HG03457 (cell line): ENCODE data around the gene BCAS3.
"Not testable (repeated sequence)": the region's sequence is repeated elsewhere in the genome, so short reads cannot be mapped to it uniquely, and the experiment has no call there.

Experiments used
- ATAC-seq: cut with Tn5 transposase; IDR thresholded peaks from one replicate; pipeline ENCODE4 v1.9.1; 2021; ENCODE audit warnings: moderate number of reproducible peaks; ENCODE audit not compliant: unreplicated experiment

Gene BCAS3

DNA sequence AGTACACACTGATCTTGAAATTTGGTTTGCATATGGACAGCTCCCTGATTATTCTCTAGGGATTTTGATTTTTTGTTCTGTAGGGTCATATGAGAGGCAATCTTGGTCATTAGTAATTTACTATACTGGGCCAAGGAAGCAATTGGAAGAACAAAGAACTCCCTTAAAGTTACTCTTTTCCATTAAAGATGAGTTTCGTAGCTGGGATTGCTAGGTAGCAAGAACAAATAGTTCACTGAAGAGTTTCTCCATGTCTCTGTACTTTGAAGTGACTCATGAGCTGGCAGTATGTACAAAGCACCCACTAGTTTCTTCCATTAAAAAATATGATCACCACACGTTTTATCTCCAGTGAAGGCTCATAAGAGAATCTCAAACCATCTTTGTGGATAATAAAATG, 6.2 kb upstream of the BCAS3 start:
- ATAC-seq, result no peak

DNA sequence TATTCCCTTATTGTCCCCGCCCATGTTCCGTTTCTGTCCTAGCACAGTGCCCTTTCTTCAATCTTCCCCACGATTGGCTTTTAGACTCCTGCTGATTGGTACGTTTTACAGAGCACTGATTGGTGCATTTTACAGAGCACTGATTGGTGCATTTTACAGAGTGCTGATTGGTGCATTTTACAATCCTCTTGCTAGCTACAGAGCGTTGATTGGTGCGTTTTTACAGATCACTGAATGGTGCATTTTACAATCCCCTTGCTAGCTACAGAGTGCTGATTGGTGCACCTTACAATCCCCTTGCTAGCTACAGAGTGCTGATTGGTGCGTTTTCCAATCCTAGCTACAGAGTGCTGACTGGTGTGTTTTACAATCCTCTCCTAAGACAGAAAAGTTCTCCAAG, 3.0 kb upstream of the BCAS3 start:
- not testable (repeated sequence) for ATAC-seq

DNA sequence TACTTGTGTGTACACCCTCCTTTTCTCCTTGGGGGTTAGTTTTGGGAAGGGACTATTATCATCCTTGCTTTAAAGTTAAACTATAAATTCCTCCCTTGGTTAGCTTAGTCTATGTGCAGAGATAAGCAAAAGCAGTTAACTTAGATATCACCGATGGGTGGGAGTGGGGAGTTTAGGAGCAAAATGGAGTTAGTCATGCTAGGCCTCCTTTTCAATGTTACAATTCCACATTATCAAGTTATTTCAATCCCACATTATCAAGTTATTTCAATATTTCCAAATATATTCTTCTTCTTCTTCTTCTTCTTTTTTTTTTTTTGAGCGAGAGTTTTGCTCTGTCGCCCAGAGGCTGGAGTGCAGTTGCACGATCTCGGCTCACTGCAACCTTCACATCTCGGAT, 1.7 kb upstream of the BCAS3 start:
- ATAC-seq, result no peak

DNA sequence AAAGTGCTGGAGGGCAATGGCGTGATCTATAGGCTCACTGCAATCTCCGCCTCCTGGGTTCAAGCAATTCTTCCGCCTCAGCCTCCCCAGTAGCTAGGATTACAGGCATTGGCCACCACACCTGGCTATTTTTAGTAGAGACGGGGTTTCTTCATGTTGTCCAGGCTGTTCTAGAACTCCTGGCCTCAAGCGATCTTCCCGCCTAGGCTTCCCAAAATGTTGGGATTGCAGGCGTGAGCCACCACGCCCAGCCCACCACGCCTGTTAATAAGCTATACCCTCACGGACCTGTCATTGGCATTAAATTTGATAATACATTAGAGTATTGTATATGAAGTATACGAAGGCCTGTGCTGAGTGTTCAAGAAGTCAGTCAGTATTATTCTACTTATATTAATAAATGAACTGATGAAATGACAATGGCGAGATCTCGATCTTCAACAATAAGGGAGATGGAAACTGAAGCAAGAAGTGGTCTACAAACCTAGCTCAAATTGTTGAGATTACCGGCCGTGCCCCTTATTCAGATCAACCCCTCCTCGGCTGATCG, 818 bp upstream of the BCAS3 start:
- no peak for ATAC-seq

DNA sequence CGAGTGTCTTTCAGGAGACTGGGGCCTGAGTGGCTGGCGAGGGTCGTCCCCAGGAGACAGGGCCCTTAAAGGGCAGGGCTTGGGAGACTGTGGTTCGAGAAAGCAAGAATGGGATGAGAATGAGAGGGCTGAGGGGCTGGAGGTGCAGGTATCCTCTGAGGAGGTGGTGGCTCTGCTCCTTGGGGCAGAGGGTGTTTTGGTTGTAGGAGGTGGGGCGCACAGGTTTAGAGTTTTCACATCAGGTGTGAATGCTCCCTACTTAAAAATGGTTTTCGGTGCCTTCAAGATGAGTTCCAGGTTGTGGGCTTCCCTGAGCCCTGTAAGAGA, 430 bp downstream of the BCAS3 start:
- ATAC-seq, result no peak

DNA sequence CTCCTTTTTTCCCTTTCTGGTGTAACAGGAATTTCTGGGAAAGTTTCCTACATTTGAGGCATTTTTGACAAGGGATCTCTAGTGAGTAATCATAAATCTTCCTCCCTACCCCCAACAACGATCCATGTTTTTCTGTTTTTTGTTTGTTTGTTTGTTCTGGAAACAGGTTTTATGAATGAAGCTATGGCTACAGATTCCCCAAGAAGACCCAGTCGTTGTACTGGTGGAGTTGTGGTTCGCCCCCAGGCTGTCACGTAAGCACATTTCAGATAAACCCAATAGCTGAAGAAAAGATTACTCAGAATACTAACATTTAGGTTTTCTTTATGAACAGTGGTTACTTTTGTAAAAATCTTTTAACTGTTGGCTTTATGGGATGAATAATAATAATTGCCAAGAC, 1.6 kb downstream of the BCAS3 start:
- ATAC-seq, result no peak

DNA sequence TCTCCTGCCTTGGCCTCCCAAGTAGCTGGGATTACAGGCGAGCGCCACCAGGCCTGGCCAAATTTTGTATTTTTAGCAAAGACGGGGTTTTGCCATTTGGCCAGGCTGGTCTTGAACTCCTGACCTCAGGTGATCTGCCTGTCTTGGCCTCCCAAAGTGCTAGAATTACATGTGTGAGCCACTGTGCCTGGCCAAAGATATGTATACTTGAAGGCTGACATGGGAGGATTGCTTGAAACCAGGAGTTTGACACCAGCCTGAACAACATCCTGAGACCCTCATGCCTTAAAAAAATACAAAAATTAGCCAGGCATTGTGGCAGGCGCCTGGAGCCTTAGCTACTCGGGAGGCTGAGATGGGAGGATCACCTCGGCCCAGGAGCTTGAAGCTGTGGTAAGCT, 3.1 kb downstream of the BCAS3 start:
- no peak for ATAC-seq

DNA sequence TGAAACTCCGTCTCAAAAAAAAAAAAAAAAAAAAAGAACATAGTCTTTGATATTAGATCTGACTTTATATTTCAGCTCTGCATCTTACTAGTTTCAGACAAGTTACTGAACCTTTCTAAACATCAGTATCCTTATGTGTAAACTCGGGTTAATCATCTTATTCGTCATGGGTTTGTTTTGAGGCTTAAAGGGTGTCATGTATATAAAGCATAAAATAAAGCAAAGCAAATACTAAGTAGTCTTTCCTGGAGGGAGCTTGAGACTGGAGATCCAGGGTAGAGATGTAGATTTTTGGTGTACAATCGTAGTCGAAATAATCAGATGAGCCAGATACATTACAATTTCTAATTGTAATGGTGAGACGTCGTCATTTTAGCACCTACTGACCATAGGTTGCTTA, 7.8 kb downstream of the BCAS3 start:
- ATAC-seq, result no peak

DNA sequence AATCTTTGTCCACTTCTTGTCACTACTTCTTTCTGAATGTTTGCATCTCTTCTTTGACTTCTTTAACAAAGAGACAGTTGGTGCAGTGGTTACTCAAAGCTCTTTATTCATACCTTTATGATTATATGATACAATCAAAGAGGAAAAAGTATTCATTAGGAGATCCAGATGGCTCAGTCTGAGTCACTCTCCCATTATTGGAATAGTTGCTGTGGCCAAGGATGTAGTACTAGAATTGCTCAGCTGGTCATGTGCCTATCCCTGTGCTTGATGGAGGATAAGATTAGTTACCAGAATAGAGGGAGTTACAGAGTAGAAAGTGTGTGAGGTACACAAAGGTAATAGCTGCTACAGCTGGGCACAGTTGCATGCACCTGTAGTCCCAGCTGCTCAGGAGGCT, 18.3 kb downstream of the BCAS3 start:
- no peak for ATAC-seq

DNA sequence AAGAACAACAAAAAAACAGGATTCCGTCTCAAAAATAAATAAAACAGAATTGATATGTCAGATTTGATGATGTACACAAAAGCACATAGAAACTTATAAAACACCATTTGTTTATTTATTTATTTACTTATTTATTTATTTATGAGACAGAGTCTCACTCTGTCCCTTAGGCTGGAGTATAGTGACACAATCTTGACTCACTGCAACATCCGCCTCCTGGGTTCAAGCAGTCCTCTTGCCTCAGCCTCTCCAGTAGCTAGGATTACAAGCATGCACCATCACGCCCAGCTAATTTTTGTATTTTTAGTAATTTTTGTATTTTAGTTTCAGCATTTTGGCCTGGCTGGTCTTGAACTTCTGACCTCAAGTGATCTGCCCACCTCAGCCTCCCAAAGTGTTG, 21.4 kb downstream of the BCAS3 start:
- ATAC-seq, result no peak

DNA sequence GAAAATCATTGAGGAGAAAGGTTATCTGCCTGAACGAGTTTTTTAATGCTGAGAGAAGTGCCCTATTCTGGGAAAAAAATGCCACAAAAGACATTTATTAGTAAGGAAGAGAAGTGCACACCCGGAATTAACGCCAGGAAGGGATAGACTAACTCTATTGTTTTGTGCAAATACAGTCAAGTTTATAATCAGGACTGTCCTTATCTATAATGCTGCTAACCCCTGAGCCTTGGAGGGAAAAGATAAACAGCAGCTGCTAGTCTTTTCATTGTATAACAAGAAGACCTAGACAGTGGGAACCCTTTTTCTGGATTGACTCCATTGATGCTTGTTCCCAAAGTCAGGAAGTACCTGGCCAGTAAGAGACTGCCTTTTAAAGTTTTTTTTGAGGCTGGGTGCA, 26.5 kb downstream of the BCAS3 start:
- no peak for ATAC-seq

DNA sequence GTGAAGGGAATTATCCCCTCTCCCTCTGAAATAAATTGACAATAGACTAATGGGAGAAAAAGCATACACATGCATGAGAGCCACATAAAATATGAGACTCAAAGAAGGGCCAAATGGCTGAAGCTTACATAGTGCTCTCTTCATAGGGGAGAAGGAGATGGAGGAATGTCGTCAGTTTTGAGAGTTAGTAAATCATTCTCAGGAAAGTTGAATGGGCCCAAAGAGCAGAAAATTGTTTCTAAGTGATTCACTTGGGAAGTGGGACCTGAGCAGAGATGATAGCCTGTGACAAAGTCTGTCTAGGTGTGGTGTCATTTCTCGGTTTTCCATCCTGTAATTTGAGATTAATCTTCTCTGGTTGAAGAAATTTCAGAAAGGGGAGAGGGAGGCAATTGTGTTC, 35.0 kb downstream of the BCAS3 start:
- ATAC-seq, result no peak

DNA sequence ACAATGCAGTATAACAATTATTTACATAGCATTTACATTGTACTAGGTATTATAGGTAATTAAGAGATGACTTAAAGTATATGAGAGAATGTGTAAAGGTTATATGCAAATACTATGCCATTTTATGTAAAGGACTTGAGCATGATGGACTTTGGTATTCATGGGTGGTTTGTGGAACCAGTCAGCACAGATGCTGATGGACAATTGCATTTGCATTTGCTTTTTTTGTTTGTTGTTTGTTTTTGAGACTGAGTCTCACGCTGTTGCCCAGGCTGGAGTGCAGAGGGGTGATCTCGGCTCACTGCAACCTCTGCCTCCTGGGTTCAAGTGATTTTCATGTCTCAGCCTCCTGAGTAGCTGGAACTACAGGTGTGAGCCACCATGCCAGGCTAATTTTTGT, 36.0 kb downstream of the BCAS3 start:
- ATAC-seq, result no peak

DNA sequence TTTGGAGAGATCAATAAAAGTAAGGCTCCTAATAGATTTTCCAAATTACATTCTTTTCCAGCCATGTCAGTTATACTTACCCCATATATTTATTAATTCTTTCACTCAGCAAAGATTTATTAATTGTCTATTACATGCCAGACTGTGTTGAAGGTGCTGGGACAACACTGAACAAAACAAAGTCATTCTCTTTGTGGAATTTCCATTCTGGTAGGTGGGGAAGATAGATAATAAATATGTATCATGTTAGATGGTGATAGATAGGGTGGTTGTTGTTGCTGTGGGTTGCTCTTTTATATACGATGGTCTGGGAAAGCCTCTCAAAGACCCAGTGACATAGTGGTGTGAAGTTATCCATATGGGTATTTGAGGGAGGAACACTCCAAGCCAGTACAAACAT, 39.1 kb downstream of the BCAS3 start:
- no peak for ATAC-seq

DNA sequence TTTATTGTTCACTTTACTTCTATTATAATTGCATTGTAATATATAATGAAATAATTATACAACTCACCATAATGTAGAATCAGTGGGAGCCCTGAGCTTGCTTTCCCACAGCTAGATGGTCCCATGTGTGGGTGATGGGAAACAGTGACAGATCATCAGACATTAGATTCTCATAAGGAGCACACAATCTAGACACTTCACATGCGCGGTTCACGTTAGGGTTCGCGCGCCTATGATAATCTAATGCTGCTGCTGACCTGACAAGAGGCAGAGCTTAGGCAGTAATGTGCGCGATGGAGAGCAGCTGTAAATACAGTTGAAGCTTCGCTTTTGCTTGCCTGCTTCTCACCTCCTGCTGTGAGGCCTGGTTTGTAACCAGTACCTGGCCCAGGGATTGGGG, 40.2 kb downstream of the BCAS3 start:
- ATAC-seq, result no peak

DNA sequence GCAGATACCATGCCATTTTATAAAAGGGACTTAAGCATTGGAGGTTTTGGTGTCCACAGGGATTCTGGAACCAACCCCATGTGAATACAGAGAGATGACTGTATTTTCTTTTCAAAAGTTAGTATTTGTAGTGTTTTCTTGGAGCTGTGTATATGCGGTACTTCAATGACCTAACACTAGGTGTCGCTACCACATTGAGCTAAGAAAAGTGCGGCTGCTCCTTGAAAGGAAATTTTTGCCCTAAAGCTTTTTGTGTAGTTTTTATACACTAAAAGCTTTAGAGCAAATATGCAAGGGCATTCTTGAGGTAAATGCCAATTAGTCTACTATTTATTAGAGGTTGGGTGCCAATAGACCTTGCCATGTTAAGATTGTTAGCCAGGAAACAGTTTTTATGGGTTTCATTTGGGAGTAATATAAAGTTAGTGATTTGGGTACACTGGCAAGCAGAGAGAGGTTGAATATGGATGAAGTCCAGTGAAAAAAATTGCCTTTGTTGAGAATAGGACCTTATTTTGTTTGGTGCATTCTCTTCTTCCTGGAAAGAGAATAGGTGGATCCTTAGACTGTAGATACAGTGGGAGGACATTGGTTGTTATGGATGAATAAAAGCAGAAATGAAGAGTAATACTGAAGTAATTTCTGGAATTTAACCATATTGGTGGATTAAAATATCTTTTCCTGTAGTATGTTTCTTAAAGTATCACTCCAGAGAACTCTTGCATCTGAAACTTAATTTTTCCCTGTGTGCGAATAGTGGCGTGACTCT, 43.3 kb downstream of the BCAS3 start:
- no peak for ATAC-seq

DNA sequence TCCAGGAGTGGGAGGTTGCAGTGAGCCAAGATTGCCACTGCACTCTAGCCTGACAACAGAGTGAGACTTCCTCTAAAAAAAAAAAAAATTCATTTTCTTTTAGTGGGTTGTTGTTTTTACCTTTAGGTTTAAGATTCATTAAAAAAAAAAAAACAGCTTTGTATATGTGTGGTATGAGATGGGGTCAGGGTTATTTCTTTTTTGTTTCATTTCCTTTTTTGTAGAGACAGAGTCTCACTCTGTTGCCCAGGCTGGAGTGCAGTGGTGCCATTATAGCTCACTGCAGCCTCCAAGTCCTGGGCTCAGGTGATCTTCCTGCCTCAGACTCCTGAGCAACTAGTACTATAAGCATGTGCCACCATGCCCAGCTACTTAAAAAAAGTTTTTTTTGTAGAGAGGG, 47.0 kb downstream of the BCAS3 start:
- ATAC-seq, result no peak

DNA sequence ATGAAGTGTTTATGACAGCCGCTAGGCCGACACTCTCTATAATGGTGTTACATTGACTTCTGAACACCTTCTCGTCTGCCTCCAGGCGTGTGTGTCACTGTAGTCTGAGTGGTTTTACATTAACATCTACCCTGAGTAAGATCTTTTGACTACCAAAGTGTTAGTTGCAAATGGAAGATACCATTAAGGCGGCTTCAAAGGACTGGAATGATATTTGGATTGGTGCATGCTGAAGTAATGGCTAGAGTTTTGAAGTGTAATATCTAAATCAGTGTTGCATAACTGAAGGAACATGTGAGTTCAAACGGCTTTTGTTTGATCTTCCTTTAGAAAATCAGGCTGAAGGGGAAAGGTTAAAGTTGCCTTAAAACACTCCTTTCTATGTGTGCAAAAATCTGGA, 52.2 kb downstream of the BCAS3 start:
- no peak for ATAC-seq

DNA sequence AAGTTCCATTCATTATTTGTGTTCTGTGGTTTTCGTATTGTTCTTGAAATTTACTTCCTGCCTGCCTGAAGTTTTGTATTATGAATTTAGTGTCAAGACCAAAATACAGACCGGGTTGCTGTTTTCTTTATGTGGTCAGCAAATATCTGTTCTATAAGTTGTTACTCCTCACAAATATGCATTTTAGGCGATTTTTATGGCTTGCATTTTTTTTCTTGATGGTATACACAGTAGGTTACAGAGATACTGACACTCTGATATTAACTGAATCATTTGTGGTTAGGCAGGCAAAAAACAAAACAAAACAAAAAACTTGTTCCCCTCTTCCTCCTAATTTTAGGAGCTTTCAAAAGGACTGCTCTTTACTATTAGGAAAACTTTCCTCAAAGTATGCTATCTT, 52.6 kb downstream of the BCAS3 start:
- ATAC-seq, result no peak

DNA sequence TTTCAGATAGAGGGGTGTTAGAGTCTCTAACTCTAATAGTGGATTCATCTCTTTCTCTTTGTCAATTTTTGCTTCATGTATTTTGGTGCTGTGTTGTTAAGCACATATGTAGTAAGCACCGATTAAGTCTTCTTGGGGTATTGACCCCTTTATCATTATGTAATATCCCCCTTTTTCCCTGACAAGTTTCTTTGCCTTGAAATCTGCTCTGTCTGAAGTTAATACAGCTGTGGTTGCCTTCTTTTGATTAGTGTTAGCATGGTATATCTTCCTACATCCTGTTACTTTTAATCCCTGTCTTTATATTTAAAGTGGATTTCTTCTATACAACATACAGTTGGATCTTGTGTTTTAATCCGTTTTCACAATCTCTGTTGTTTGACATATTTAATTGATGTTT, 60.6 kb downstream of the BCAS3 start:
- ATAC-seq, result no peak

DNA sequence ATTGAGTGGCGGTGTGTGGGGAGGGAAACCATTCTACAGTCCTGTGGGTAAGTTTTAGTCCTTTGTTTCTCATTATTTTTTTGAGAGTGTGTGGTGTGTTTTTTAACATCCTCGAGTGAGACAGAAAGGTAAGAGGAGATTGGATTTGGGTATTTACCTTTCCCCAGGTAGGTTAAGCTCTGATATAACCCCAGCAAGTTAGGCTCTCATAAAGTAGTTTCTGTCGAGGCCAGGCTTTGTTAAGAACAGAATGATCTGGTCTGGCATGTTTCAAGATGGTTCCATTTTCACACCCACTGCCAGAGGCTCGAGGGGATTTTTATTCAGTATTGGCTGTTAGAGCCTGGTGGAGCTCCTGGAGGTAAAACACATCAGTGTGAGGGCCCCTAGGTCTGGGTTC, 62.9 kb downstream of the BCAS3 start:
- ATAC-seq, result no peak

DNA sequence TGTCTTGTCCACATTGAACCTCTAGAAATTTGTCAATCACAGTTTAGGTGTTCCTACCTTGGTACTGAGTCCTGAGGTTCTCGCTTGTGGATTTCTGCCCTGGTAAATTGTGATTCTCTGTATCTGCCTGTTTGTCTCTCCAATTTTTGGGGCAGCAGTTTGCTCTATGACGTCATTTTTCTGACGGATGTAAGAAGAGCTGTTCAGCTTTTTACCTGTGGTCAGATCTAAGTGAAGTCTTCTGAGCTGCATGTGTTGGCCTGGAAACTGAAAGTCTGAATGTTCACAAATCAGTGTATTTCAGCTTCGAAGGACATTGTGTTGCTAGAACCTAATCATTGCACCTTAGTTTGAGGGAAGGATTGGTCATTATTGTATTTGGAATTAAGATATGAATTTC, 63.4 kb downstream of the BCAS3 start:
- no peak for ATAC-seq

DNA sequence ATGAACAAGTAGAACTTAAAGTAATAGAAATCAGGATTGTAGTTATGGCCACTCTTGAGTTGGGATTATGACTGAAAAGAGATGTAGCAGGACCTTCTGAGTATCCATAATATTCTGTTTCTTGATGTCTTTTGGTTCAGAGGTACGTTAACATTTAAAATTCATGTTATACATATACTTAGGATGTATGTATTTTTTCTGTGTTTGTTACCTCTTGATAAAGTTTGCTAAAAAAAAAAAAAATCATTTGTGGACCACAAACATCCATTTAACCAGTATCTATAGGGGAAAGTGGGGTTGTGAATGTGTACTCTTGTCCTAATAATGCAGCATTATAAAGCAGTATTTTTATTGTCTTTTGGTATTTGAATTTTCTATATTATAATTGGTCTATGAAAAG, 65.6 kb downstream of the BCAS3 start:
- no peak for ATAC-seq
